Uterus (tissue), 4 donors: Measurements from ENCODE around the gene MFNG. TPM values are rescaled to one million over a fixed set of nuclear protein-coding genes. Genes with fewer than 3 reads are reported as not detected.

ENCODE experiments used
- DNase-seq, 2 donors: peaks; one replicate each; pipeline ENCODE4 v3.0.0-alpha.2; 2019 to 2020
- H3K27ac ChIP-seq, 2 donors: fragments of 200-600 bp; sonication (generic); 1 replicate in 1 of 2; 2 replicates in 1 of 2; pipeline ENCODE4 v1.5.1; 2016 to 2018
- H3K27me3 ChIP-seq, 2 donors: fragments of 200-600 bp; sonication (generic); one replicate each; pipeline ENCODE4 v1.5.1; 2018 to 2019; ENCODE audit warnings: control low read depth in 1 of 2
- H3K36me3 ChIP-seq, 2 donors: fragments of 200-600 bp; sonication (generic); one replicate each; pipeline ENCODE4 v1.5.1; 2019; ENCODE audit warnings: control low read depth in 1 of 2
- H3K4me1 ChIP-seq, 2 donors: fragments of 200-600 bp; sonication (generic); one replicate each; pipeline ENCODE4 v1.5.1; 2018 to 2019; ENCODE audit warnings: control low read depth in 1 of 2
- H3K4me3 ChIP-seq, 2 donors: fragments of 200-600 bp; sonication (generic); 1 replicate in 1 of 2; 2 replicates in 1 of 2; pipeline ENCODE4 v1.5.1; 2018 to 2019; ENCODE audit warnings: mild to moderate bottlenecking in 1 of 2
- H3K9me3 ChIP-seq, 2 donors: fragments of 200-600 bp; sonication (generic); one replicate each; pipeline ENCODE4 v1.5.1; 2019; ENCODE audit warnings: control low read depth in 1 of 2
- POLR2A ChIP-seq, 2 donors: fragments of 450-650 bp; IDR thresholded peaks; one replicate each; pipeline ENCODE4 v1.6.1; 2016; ENCODE audit warnings: antibody characterized with exemption in 2 of 2, mild to moderate bottlenecking in 1 of 2, moderate library complexity in 1 of 2
- intact Hi-C: fragments of 100-400 bp; cut with DNase I; formaldehyde crosslinking; loops from one replicate; pipeline ENCODE4 v1.15.1; 2023; ENCODE audit warnings: low total_unique reads
- total RNA-seq, 4 donors: library from RNA; depleted of rRNA in 3 of 4; stranded (reverse); fragments of >200 nt in 3 of 4; gene quantifications; one replicate each; pipeline versions ENCODE4 v1.1.0 to v1.2.4, GENCODE V29; 2014 to 2023
- TF ChIP-seq, protein P1 (sequence below), 4 experiments: fragments of 200-600 bp in 2 of 4; fragments of 450-650 bp in 2 of 4; sonication (generic) in 2 of 4; IDR thresholded peaks; one replicate each; pipeline ENCODE4 v1.5.1; 2016 to 2019; ENCODE audit warnings: antibody characterized with exemption in 4 of 4, mild to moderate bottlenecking in 2 of 4, moderate library complexity in 1 of 4
- donor health status: DM: yes; HTN: yes; CAD: no.

MFNG gene
- total RNA-seq, 4 donors from 2014 or later, result 7.6 to 71.2 (median 28.7) TPM

DNA sequence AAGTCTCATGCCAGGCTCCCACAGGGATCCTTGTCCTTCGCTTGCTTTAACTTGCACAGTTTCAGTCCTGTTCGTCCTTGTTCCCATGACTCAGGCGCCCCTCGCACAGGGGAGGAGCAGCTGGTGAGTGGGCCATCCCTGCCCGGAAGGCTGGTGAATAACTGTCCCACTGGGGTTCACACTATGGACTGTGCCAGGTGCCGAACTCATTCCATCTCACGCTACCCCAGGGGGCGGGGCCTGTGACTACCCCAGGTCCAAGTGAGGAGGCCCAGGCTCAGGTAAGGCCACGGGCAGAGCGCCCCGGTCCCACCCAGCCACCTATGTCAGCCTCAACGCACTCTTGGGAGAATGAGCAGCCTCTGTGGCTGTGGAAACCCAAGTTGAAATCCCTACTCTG, 40.2 kb upstream of the MFNG start:
- no peak overlapping the region for H3K27ac ChIP-seq
- H3K4me3 ChIP-seq, result no peak overlapping the region
- intact Hi-C loops, result no loop called here
- H3K9me3 ChIP-seq, result no peaks in the 10 kb centered on the region
- no peaks in the 10 kb centered on the region for H3K36me3 ChIP-seq
- no peak for DNase-seq
- no peaks in the 10 kb centered on the region for H3K27me3 ChIP-seq
- H3K4me1 ChIP-seq, result peaks cover 0 to 5% of the 10 kb centered on the region in 2 donors
- TF ChIP-seq, protein P1, sequence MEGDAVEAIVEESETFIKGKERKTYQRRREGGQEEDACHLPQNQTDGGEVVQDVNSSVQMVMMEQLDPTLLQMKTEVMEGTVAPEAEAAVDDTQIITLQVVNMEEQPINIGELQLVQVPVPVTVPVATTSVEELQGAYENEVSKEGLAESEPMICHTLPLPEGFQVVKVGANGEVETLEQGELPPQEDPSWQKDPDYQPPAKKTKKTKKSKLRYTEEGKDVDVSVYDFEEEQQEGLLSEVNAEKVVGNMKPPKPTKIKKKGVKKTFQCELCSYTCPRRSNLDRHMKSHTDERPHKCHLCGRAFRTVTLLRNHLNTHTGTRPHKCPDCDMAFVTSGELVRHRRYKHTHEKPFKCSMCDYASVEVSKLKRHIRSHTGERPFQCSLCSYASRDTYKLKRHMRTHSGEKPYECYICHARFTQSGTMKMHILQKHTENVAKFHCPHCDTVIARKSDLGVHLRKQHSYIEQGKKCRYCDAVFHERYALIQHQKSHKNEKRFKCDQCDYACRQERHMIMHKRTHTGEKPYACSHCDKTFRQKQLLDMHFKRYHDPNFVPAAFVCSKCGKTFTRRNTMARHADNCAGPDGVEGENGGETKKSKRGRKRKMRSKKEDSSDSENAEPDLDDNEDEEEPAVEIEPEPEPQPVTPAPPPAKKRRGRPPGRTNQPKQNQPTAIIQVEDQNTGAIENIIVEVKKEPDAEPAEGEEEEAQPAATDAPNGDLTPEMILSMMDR (IDR thresholded peaks at IDR 0.05), result no peak
- no peak for TF ChIP-seq POLR2A (IDR thresholded peaks at IDR 0.05)

- no peaks in the 10 kb centered on the region for H3K36me3 ChIP-seq
- no peaks in the 10 kb centered on the region for H3K9me3 ChIP-seq
- no peak overlapping the region for H3K4me3 ChIP-seq
- no peak for DNase-seq
- H3K27ac ChIP-seq, result no peak overlapping the region
- no peak for TF ChIP-seq POLR2A (IDR thresholded peaks at IDR 0.05)
- TF ChIP-seq, protein P1 (IDR thresholded peaks at IDR 0.05), result no peak
- intact Hi-C loops, result no loop called here
- peaks cover 0 to 9% of the 10 kb centered on the region in 2 donors for H3K4me1 ChIP-seq
- no peaks in the 10 kb centered on the region for H3K27me3 ChIP-seq
These were observed 39.7 kb upstream of the MFNG start for GRCh38 chr22:37525746-37526350.

GRCh38 chr22:37525073-37525745, 39.0 kb upstream of the MFNG start:
- H3K4me3 ChIP-seq, result no peak overlapping the region
- no peaks in the 10 kb centered on the region for H3K36me3 ChIP-seq
- no peak for DNase-seq
- H3K9me3 ChIP-seq, result no peaks in the 10 kb centered on the region
- H3K27ac ChIP-seq, result no peak overlapping the region
- TF ChIP-seq POLR2A (IDR thresholded peaks at IDR 0.05), result no peak
- TF ChIP-seq, protein P1 (IDR thresholded peaks at IDR 0.05), result no peak
- intact Hi-C loops, result no loop called here
- peaks cover 0 to 11% of the 10 kb centered on the region in 2 donors for H3K4me1 ChIP-seq
- no peaks in the 10 kb centered on the region for H3K27me3 ChIP-seq

DNA sequence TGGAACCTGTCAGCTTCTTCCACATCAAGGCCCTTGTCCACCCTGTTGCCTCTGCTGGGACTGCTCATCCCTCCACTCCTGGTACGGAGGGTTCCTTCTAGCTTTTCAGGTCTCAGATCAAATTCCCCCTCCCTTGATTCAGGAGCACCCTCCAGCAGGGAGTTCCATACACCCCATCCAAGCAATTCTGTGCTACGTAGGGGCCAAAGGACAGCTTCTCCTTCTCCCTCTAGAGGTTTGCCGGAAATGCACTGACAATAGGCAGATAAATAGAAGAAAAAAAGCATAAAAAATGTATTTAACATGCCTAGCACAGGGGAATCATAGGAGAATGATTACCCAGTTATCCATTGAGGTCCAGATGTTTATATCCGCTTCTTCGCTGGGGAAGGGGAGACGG, 36.3 kb upstream of the MFNG start:
- Histone ChIP-seq H3K4me3 (no peak overlapping the region), H3K9me3 (no peaks in the 10 kb centered on the region), H3K4me1 (peaks cover 0 to 23% of the 10 kb centered on the region in 2 donors), H3K27me3 (peaks cover 0 to 3% of the 10 kb centered on the region in 2 donors), H3K36me3 (no peaks in the 10 kb centered on the region), H3K27ac (no peak overlapping the region)
- DNase-seq, result no peak
- TF ChIP-seq, protein P1 (IDR thresholded peaks at IDR 0.05), result no peak
- TF ChIP-seq POLR2A (IDR thresholded peaks at IDR 0.05), result no peak
- intact Hi-C loops, result no loop called here

GRCh38 chr22:37521236-37521739, 35.1 kb upstream of the MFNG start:
- peaks cover 0 to 23% of the 10 kb centered on the region in 2 donors for H3K4me1 ChIP-seq
- no peaks in the 10 kb centered on the region for H3K36me3 ChIP-seq
- peaks cover 0 to 3% of the 10 kb centered on the region in 2 donors for H3K27me3 ChIP-seq
- no peak for DNase-seq
- TF ChIP-seq POLR2A (IDR thresholded peaks at IDR 0.05), result no peak
- TF ChIP-seq, protein P1 (IDR thresholded peaks at IDR 0.05), result no peak
- no peak overlapping the region for H3K27ac ChIP-seq
- H3K9me3 ChIP-seq, result no peaks in the 10 kb centered on the region
- intact Hi-C loops, result no loop called here
- H3K4me3 ChIP-seq, result no peak overlapping the region
